GM13977 (cell line): ENCODE data around the gene KRT40.

Experiments used
- DNase-seq: peaks from one replicate; pipeline ENCODE4 v3.0.0; 2012; ENCODE audit warnings: low spot score
- in situ Hi-C: fragments of 300-500 bp; cut with MboI; formaldehyde crosslinking; loops from one replicate; pipeline ENCODE4 v1.12.0; 2022; ENCODE audit warnings: low sequenced_read_pairs, low pct_unique_long_range_greater_than_20kb, mixed read lengths, inconsistent platforms; ENCODE audit not compliant: unreplicated experiment
- TF ChIP-seq, protein P1 (sequence below): IDR thresholded peaks from 2 replicates; pipeline ENCODE4 v1.5.1; 2012; ENCODE audit warnings: mild to moderate bottlenecking, control low read depth; ENCODE audit not compliant: insufficient read depth; ENCODE audit errors: extremely low read depth, missing control alignments

KRT40 gene

GRCh38 chr17:40997361-40997760 lies 13.2 kb upstream of the KRT40 start:
- no peak for DNase-seq
- in situ Hi-C loops: no loop called here
- TF ChIP-seq, protein P1, sequence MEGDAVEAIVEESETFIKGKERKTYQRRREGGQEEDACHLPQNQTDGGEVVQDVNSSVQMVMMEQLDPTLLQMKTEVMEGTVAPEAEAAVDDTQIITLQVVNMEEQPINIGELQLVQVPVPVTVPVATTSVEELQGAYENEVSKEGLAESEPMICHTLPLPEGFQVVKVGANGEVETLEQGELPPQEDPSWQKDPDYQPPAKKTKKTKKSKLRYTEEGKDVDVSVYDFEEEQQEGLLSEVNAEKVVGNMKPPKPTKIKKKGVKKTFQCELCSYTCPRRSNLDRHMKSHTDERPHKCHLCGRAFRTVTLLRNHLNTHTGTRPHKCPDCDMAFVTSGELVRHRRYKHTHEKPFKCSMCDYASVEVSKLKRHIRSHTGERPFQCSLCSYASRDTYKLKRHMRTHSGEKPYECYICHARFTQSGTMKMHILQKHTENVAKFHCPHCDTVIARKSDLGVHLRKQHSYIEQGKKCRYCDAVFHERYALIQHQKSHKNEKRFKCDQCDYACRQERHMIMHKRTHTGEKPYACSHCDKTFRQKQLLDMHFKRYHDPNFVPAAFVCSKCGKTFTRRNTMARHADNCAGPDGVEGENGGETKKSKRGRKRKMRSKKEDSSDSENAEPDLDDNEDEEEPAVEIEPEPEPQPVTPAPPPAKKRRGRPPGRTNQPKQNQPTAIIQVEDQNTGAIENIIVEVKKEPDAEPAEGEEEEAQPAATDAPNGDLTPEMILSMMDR: no peak

GRCh38 chr17:40996829-40997228 lies 12.7 kb upstream of the KRT40 start:
- no peak for DNase-seq
- in situ Hi-C loops: no loop called here
- TF ChIP-seq, protein P1: no peak

DNA sequence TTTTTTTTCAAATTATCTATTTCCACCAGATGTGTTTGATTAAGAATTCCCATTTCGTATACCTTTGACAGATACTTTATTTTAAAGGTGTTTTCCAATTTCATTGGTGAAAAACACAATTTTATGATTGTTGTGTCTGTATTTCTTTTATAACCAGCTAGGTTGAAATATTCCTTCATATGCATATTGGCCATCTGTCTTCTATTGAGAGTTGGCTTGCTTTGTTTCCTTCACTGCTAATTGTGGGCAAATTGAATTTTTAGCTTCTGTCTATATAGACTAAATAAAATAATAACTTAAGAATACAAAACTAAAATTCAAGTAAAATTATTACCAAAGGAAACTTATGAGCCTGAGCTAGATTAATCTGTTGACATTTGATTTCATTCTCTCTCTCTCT lies 11.0 kb upstream of the KRT40 start:
- TF ChIP-seq, protein P1: no peak
- DNase-seq: no peak
- in situ Hi-C loops: no loop called here

GRCh38 chr17:40993839-40994238 lies 9.7 kb upstream of the KRT40 start, which contains the start of gene KRTAP3-3:
TSS of gene KRTAP3-3 (minus strand) at chr17:40994164. CDS start at chr17:40994097, 67 bp downstream.
- DNase-seq: no peak
- TF ChIP-seq, protein P1: no peak
- in situ Hi-C loops: no loop called here

DNA sequence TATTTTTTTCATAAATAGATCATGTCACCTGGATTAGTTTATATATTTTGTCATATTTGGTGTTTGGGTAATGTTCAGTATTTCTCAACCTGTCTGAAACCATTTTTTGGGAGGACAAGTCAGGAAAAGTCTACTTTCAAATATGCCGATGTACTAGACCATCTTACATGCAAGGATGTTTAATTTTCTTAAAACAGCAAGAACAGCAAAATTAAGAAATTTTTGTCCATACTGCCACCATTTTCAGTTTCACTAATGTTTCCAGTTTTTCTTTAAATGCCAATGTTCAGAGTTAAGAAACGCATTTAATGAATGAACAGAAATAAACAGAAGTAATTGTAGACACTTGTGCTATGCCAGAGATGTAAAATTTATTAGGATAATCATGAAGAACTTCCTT lies 9.0 kb upstream of the KRT40 start:
- TF ChIP-seq, protein P1: no peak
- in situ Hi-C loops: no loop called here
- no peak for DNase-seq

DNA sequence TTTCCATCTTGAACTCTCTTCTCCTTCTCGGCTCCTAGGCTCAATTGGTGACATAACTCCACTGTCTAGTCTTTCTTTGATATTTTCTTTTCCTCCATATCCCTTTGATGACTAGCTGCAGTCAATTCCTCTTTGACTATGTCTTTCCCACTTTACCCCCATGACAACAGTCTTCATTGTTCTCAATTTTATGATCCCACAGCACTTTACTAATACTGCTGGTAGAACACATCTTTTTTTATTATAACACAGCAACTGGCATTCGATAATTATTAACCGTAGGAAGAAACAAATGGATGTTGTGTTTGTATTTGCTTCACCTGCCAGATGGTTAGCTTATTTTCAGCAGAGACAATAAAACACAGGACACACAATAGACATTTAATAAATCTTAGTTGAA lies 8.5 kb upstream of the KRT40 start:
- TF ChIP-seq, protein P1: no peak
- no peak for DNase-seq
- in situ Hi-C loops: no loop called here

DNA sequence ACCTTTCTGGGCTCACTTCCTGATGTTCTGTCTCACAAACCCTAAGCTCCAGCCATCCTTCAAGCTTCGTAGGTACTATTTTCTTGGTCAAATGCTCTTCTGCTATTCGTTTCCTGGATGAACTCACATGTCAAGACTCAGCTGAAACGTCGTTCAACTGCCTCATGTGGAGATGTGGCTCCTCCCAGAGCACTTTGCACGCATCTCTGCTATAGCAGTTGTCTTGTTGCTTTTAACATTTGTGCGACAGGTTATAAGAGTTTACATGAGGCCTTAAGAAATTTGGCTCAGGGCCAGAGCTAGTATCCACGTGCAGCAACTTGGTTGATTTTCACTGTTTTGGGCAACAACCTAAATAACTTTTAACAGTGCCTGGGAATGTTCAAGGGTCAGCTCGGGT lies 2.8 kb upstream of the KRT40 start:
- in situ Hi-C loops: no loop called here
- DNase-seq: no peak
- TF ChIP-seq, protein P1: no peak
